HG03571 (cell line): ENCODE results near the gene MRGPRX4.
"Not testable (repeated sequence)": the region's sequence is repeated elsewhere in the genome, so short reads cannot be mapped to it uniquely, and the experiment has no call there.

Experiments used
- ATAC-seq: cut with Tn5 transposase; IDR thresholded peaks from one replicate; pipeline ENCODE4 v1.9.1; 2021; ENCODE audit not compliant: unreplicated experiment

MRGPRX4 gene

GRCh38 chr11:18172666-18173065 lies at the start of gene MRGPRX4:
Gene MRGPRX4 (plus strand): TSS chr11:18172837. CDS start chr11:18173257, 420 bp downstream.
- ATAC-seq, result no peak

- ATAC-seq, result not testable (repeated sequence)
Measured at GRCh38 chr11:18131115-18131514, 41.5 kb upstream of the MRGPRX4 start.

DNA sequence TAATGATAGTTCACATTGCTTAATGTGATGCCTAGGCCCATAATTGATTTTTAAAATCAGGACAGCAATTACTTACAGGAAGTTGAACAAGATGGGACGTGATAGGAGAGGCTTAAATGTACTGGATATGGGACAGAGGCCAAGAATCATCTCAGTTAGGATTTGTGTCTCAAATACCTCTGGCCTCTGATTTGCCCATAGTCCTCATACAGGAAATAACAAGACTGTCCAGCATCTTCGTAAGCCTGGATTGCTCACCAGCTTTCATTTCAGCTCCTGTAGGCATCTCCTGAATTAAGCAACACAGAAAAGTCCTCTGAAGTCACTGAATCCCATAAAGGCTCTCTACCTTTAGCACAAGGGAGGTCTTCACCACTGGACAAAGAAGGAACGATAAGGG lies 40.3 kb upstream of the MRGPRX4 start, which contains the start of gene MRGPRX3:
MRGPRX3 (plus strand) TSS at position 231 of the 400 bp plus-strand sequence. CDS start 4,632 bp downstream, outside the sequence.
- no peak for ATAC-seq

GRCh38 chr11:18135308-18135707 lies 37.3 kb upstream of the MRGPRX4 start:
- ATAC-seq, result no peak

GRCh38 chr11:18137186-18137800 lies 35.3 kb upstream of the MRGPRX4 start:
- ATAC-seq, result no peak

GRCh38 chr11:18140145-18140544 lies 32.5 kb upstream of the MRGPRX4 start:
- ATAC-seq, result no peak

GRCh38 chr11:18144243-18144642 lies 28.4 kb upstream of the MRGPRX4 start:
- no peak for ATAC-seq

DNA sequence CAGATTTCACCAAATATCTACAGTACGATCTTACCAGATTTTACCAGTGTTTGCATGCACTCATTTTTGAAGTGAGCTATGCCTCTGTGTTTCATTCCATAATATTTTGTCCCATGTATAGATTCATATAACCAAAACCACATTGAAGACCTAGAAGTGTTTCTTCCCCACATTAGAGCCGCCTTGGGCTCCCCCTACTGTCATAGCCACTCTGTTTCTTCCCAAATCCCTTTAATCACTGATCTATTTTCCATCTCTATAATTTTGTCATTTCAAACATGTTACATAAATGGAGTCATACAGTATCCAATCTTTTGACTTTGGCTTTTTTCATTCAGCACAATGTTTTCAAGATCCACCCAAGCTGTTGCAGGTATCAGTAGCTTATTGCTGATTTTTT lies 27.6 kb upstream of the MRGPRX4 start:
- ATAC-seq, result no peak

GRCh38 chr11:18145837-18146236 lies 26.8 kb upstream of the MRGPRX4 start:
- ATAC-seq, result no peak

- ATAC-seq, result no peak
Measured at GRCh38 chr11:18151581-18151980, 21.1 kb upstream of the MRGPRX4 start.

GRCh38 chr11:18168372-18168771 lies 4.3 kb upstream of the MRGPRX4 start:
- no peak for ATAC-seq

DNA sequence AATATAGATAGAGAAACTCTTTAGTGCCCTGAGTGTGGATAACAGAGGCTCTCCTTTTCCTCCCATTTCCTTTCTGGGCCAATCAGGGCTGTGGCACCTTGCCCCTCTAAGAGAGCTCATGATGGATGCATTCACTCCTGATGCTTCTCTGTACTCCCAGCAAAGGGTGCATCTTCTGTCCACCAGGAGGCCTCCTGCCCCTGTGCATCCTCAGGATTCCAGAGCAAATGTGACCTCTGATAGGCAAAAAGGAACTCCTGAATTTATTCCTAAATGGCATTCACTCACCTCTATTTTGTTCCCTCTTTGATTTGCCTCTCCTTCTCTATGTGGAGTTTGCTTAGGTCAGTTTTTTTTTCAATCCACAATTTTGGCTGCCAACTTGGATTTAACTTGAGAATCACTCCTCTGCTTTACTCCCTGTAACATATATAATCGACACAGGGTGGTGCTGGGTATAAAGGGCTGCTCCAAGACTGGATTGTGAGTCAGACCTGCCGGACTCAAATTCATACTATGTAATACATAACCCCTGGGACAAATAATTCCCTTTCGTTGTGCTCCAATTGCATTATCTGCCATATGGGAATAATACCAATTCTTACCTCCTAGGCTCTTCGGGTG lies 1.1 kb upstream of the MRGPRX4 start:
- ATAC-seq, result no peak

GRCh38 chr11:18173225-18173866 lies 709 bp downstream of the MRGPRX4 start:
- no peak for ATAC-seq

GRCh38 chr11:18188796-18189195 lies 16.2 kb downstream of the MRGPRX4 start:
- ATAC-seq, result no peak

DNA sequence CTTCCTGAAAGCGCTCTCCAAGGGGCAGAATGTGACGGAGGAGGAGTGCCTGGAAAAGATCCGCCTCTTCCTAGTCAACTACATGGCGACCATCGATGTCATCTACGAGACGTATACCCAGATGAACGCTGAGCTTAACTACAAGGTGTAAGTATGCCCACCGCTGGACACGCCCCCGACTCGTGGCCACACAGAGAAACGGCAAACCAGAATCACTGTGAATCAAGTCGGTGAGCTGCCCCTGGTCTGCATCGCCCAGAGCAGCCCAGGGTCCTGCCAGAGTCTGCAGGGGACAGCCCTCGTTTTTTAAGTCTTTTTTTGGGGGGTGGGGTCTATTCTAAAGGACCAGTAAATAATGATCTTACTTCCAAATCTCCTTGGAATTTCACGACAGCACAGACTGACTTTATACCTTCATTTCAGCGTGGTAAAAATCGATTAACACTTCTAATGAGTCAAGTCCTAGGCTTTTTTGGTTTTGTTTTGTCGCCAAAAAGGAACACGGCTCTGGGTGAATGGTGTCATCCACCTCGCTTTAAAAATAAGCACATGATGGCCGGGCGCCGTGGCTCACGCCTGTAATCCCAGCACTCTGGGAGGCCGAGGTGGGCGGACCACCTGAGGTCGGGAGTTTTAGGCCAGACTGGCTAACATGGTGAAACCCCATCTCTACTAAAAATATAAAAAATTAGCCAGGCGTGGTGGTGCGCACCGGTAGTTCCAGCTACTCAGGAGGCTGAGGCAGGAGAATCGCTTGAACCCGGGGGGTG lies 17.0 kb downstream of the MRGPRX4 start:
- not testable (repeated sequence) for ATAC-seq

- ATAC-seq, result no peak
Measured at GRCh38 chr11:18191376-18191775, 18.7 kb downstream of the MRGPRX4 start.

DNA sequence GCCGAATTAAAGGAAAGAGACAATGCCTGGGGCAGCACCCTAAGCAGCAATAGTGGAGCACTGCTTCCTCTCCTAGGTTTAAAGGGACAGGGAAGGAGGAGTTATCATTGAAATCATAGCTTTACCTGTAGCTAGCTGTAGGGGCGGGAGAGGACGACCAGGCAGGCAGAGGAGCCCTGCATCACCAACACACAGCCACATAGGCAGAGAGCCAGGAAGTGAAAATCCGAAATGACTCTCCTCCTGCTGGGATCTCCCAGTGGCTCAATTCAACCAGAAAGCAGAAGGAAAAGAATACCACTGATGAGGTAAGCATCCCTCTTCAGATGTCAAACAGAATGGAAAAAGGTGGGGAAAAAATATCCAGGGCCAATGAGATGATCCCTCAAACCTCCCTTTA lies 20.4 kb downstream of the MRGPRX4 start:
- no peak for ATAC-seq

GRCh38 chr11:18196532-18196931 lies 23.9 kb downstream of the MRGPRX4 start:
- no peak for ATAC-seq

GRCh38 chr11:18197738-18198137 lies 25.1 kb downstream of the MRGPRX4 start:
- ATAC-seq, result not testable (repeated sequence)

DNA sequence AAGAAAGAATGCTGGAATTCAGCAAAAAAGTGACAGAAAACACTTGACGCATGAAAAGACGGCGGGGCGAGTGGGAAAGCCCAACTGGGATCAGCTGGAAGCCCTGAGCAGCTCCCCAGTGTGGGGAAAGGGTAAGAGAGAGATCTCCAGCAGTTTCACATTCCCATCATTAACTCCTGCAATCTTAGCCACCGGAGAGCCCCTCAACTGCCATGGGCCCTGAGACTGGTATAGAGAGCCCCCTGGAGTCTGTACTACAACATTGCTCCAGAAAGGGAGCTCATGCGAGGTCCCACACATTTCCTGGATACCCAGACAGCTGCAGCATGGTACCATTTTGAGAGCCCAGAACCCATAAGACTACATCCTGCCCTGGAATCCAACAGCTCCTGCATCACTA lies 31.1 kb downstream of the MRGPRX4 start:
- ATAC-seq, result no peak

GRCh38 chr11:18204220-18204619 lies 31.6 kb downstream of the MRGPRX4 start:
- ATAC-seq, result no peak
